Mesendoderm (in vitro differentiated cells): ENCODE results near the gene NPEPL1.

Experiments used
- DNase-seq: peaks from one replicate; pipeline ENCODE4 v3.0.0; 2013
- H2AK5ac ChIP-seq: 2 replicates; pipeline ENCODE4 v1.6.1; 2013; ENCODE audit warnings: low read length, inconsistent platforms
- H2BK120ac ChIP-seq: 2 replicates; pipeline ENCODE4 v1.6.1; 2013; ENCODE audit warnings: low read depth, mild to moderate bottlenecking, low read length, moderate library complexity, mixed read lengths
- H2BK15ac ChIP-seq: replicated peaks from 2 replicates; pipeline ENCODE4 v1.6.1; 2013; ENCODE audit warnings: low read depth, mild to moderate bottlenecking, moderate library complexity
- H2BK5ac ChIP-seq: 2 replicates; pipeline ENCODE4 v1.6.1; 2013; ENCODE audit warnings: low read length, inconsistent platforms
- H3K18ac ChIP-seq: 2 replicates; pipeline ENCODE4 v1.6.1; 2013; ENCODE audit warnings: mild to moderate bottlenecking, low read length, mixed read lengths
- H3K23ac ChIP-seq: one replicate; pipeline ENCODE4 v1.6.1; 2013; ENCODE audit warnings: low read length
- H3K27ac ChIP-seq: 2 replicates; pipeline ENCODE4 v1.5.1; 2013; ENCODE audit warnings: low read depth, mild to moderate bottlenecking, inconsistent platforms, low read length, moderate library complexity
- H3K27me3 ChIP-seq: 2 replicates; pipeline ENCODE4 v1.6.1; 2013; ENCODE audit warnings: low read length, control low read depth, mild to moderate bottlenecking, inconsistent platforms; ENCODE audit not compliant: insufficient read depth, poor library complexity
- H3K36me3 ChIP-seq: 2 replicates; pipeline ENCODE4 v1.6.1; 2013; ENCODE audit warnings: low read length, inconsistent platforms; ENCODE audit not compliant: control insufficient read depth, insufficient read depth
- H3K4ac ChIP-seq: one replicate; pipeline ENCODE4 v1.6.1; 2013; ENCODE audit warnings: low read depth, mild to moderate bottlenecking, low read length, moderate library complexity
- H3K4me1 ChIP-seq: 2 replicates; pipeline ENCODE4 v1.6.1; 2013; ENCODE audit warnings: low read depth, low read length, inconsistent platforms; ENCODE audit not compliant: control insufficient read depth
- H3K4me2 ChIP-seq: 2 replicates; pipeline ENCODE4 v1.6.1; 2013; ENCODE audit warnings: low read length
- H3K4me3 ChIP-seq: 2 replicates; pipeline ENCODE4 v1.5.1; 2013; ENCODE audit warnings: mild to moderate bottlenecking, low read length
- H3K56ac ChIP-seq: one replicate; pipeline ENCODE4 v1.6.1; 2013; ENCODE audit warnings: low read length
- H3K79me1 ChIP-seq: 2 replicates; pipeline ENCODE4 v1.6.1; 2013; ENCODE audit warnings: low read length, inconsistent platforms
- H3K79me2 ChIP-seq: 2 replicates; pipeline ENCODE4 v1.6.1; 2013; ENCODE audit warnings: mild to moderate bottlenecking, low read length; ENCODE audit not compliant: control insufficient read depth, insufficient read depth
- H3K9ac ChIP-seq: 2 replicates; pipeline ENCODE4 v1.6.1; 2013; ENCODE audit warnings: low read length, inconsistent platforms
- H4K5ac ChIP-seq: one replicate; pipeline ENCODE4 v1.6.1; 2013; ENCODE audit warnings: low read length
- H4K8ac ChIP-seq: one replicate; pipeline ENCODE4 v1.6.1; 2013; ENCODE audit warnings: low read depth, mild to moderate bottlenecking, control low read depth, low read length, moderate library complexity
- WGBS: extraction: QIAGEN DNeasy Blood & Tissue Kit; methylation state at CpG from one replicate; pipeline ENCODE4 v1.1.7; 2013; ENCODE audit warnings: low lambda C conversion rate, missing lambda C conversion rate; ENCODE audit not compliant: insufficient coverage; ENCODE audit errors: extremely low coverage; 5-methylcytosine and 5-hydroxymethylcytosine counted together

The NPEPL1 gene

DNA sequence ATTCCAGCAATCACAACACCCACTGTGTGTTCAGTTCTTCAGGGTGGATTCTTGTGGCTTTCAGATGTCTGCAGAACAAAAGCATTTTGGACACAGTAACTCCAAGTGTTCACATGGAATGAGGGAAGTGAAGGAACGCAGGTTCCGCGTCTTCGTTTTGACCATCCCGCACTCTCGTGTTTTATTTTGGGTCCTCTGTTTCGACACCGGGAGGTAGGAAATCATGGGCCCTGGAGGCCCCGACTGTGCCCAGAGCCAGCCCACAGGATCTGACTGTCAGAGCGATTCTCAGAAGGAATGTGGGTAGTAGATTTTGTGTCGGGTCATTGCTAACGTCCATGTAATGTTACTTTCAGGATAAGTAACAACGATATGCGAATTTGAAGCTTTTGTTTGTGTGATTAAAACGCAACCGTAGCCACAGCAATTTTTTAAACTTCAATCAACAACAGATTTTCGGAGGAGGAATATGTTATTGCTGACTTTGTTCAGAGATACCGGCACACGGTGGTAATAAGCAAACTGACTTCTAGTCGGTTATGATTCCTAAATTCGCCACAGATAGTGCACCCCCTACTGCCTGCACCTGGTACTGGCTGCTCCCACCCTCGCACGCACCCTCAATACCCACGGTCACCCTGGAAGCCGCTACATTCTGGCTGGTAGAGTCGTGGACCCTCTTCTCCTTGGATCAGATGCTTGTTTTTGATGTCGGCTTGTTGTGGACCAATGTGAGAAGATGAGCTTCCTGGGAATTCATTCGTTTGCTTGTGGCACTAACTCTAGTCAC, 10.5 kb downstream of the NPEPL1 start:
- H2BK5ac ChIP-seq, result no peak overlapping the region
- no peak overlapping the region for H3K23ac ChIP-seq
- no peak overlapping the region for H4K5ac ChIP-seq
- H3K4me3 ChIP-seq, result no peak overlapping the region
- no peak overlapping the region for H3K56ac ChIP-seq
- no peaks in the 10 kb centered on the region for H3K36me3 ChIP-seq
- H3K79me2 ChIP-seq, result no peaks in the 10 kb centered on the region
- no peak overlapping the region for H2AK5ac ChIP-seq
- WGBS, result no CpG with 5 or more reads among the region's 28 CpGs
- no peak overlapping the region for H3K18ac ChIP-seq
- H3K27me3 ChIP-seq, result no peaks in the 10 kb centered on the region
- DNase-seq, result no peak
- H2BK120ac ChIP-seq, result no peak overlapping the region
- H3K27ac ChIP-seq, result no peak overlapping the region
- no peak overlapping the region for H3K4ac ChIP-seq
- no peak overlapping the region for H2BK15ac ChIP-seq
- H4K8ac ChIP-seq, result no peak overlapping the region
- no peaks in the 10 kb centered on the region for H3K79me1 ChIP-seq
- no peak overlapping the region for H3K4me2 ChIP-seq
- H3K4me1 ChIP-seq, result no peaks in the 10 kb centered on the region
- no peak overlapping the region for H3K9ac ChIP-seq

DNA sequence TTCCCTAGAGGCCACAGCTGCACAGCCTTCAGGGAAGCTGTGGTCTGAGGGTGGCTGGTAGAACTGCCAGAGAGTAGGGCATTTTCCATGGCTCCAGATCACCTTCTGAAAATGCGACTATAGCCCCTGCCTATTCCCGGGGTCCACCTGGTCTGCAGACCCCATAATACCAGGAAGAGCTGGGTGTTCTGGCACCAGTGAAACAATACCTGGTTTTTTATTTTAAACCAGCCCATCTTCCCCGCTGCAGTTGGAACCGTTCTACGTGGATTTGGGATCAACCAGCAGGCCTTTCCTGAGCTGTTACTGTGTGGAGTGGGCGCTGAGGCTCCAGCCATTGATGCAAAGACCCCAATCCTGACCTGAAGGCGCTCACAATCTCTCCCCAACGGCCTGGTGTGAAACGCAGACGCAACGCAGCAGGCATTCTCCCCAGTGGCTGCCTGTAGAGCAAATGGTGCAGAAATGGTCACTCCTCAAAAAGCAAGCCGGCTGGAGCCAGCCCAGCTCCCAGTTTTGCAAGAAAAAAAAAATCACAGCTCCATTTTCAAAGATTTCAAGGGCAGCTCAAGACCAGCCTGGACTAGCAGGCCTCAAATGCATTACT, 11.3 kb downstream of the NPEPL1 start:
- no peaks in the 10 kb centered on the region for H3K79me2 ChIP-seq
- H4K5ac ChIP-seq, result no peak overlapping the region
- no peaks in the 10 kb centered on the region for H3K27me3 ChIP-seq
- no peak overlapping the region for H2BK5ac ChIP-seq
- H2AK5ac ChIP-seq, result no peak overlapping the region
- H3K56ac ChIP-seq, result no peak overlapping the region
- DNase-seq, result no peak
- no peaks in the 10 kb centered on the region for H3K36me3 ChIP-seq
- no peak overlapping the region for H3K27ac ChIP-seq
- no peak overlapping the region for H2BK120ac ChIP-seq
- no CpG with 5 or more reads among the region's 12 CpGs for WGBS
- no peak overlapping the region for H3K4me2 ChIP-seq
- H3K23ac ChIP-seq, result no peak overlapping the region
- H3K4me1 ChIP-seq, result no peaks in the 10 kb centered on the region
- no peak overlapping the region for H3K18ac ChIP-seq
- H3K79me1 ChIP-seq, result no peaks in the 10 kb centered on the region
- no peak overlapping the region for H3K4me3 ChIP-seq
- H2BK15ac ChIP-seq, result no peak overlapping the region
- H3K4ac ChIP-seq, result no peak overlapping the region
- H3K9ac ChIP-seq, result no peak overlapping the region
- no peak overlapping the region for H4K8ac ChIP-seq

DNA sequence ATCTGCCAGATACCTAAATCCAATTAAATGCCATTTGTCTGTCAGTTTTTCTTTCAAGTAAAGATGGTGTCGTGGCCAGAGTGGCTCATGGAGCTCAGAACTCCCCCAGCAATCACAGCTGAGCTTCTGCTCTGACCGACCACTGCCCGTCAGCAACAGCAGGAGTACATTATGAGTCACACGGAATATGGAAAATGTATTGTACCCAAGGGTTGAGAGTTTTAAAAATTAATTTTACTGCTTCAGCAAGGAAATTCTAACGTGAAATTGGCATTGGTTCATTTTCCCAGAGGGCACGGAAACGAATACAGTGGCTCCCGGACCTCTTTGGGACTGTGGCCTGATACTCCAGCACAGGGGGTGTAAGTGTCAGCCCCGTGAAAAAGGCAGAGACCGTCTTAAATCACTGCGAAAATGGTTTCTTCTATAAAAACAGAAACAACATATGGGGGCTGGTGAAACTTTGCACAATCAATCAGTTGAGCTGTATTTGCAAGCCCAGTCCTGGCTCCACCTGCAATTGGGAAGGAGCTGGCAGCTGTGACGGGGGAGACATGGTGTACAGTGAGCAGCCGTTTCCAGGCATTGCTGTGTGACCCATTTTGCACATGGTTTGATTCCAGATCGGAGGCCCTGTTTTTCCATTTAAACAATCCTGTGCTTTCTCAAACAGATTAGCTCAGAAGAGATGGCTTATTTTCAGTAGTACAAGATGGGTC, 12.8 kb downstream of the NPEPL1 start:
- H3K56ac ChIP-seq, result no peak overlapping the region

DNA sequence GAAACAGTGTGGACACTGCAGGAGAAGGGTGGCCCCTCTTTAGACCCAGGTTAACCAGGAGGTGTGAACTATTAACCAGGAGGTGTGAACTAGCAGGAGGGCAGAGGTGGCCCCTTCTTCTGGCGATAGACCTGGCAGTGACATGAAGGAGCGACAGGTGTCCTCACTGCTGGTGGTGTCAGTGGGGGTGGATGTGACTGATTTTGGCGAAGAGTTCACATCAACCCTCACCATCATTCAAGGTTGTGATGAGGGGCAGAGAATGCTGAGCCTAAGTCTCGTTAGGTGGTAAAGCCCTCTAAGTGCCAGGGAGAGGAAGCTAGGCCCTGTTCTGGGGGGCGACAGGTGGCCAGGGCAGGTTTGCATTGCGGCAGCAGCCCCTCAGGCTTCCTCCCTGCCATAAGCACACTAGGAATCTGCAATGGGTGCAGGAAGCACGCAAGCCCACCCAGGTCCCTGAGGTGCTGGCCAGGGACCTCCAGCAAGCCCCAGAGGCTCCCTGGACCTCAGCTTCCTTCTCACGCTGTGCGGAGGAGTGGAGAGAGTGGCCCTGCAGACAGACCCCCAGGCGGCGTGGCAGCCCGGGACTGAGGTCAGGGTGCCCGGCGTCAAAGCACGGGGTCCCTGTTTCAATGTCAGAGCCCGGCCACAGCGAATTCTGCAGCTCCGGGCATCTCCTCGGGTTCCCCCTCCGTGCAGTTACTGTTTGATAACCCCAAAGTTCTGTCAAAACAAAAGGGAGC, 13.7 kb downstream of the NPEPL1 start:
- H3K23ac ChIP-seq, result no peak overlapping the region
- H3K4me2 ChIP-seq, result no peak overlapping the region
- no peak overlapping the region for H3K4ac ChIP-seq
- no peaks in the 10 kb centered on the region for H3K79me1 ChIP-seq
- no peak overlapping the region for H4K5ac ChIP-seq
- H3K27me3 ChIP-seq, result no peaks in the 10 kb centered on the region
- DNase-seq, result no peak
- no peaks in the 10 kb centered on the region for H3K79me2 ChIP-seq
- no peak overlapping the region for H2BK5ac ChIP-seq
- H4K8ac ChIP-seq, result no peak overlapping the region
- H3K4me3 ChIP-seq, result no peak overlapping the region
- H3K36me3 ChIP-seq, result no peaks in the 10 kb centered on the region
- H3K4me1 ChIP-seq, result no peaks in the 10 kb centered on the region
- H2AK5ac ChIP-seq, result no peak overlapping the region
- H3K9ac ChIP-seq, result no peak overlapping the region
- WGBS, result no CpG with 5 or more reads among the region's 20 CpGs
- H2BK15ac ChIP-seq, result no peak overlapping the region
- no peak overlapping the region for H3K27ac ChIP-seq
- no peak overlapping the region for H3K56ac ChIP-seq
- H2BK120ac ChIP-seq, result no peak overlapping the region
- no peak overlapping the region for H3K18ac ChIP-seq

More for the DNA sequence above, 12.8 kb downstream of the NPEPL1 start:
- Histone ChIP-seq H2BK15ac (no peak overlapping the region), H3K4me2 (no peak overlapping the region), H3K4me1 (no peaks in the 10 kb centered on the region), H3K9ac (no peak overlapping the region), H3K4ac (no peak overlapping the region), H3K36me3 (no peaks in the 10 kb centered on the region), H2BK120ac (no peak overlapping the region), H2BK5ac (no peak overlapping the region), H3K4me3 (no peak overlapping the region), H3K79me2 (no peaks in the 10 kb centered on the region), H3K18ac (no peak overlapping the region), H4K8ac (no peak overlapping the region), H3K23ac (no peak overlapping the region), H3K27me3 (no peaks in the 10 kb centered on the region), H3K27ac (no peak overlapping the region), H4K5ac (no peak overlapping the region), H3K79me1 (no peaks in the 10 kb centered on the region), H2AK5ac (no peak overlapping the region)
- DNase-seq, result no peak
- no CpG with 5 or more reads among the region's 14 CpGs for WGBS

DNA sequence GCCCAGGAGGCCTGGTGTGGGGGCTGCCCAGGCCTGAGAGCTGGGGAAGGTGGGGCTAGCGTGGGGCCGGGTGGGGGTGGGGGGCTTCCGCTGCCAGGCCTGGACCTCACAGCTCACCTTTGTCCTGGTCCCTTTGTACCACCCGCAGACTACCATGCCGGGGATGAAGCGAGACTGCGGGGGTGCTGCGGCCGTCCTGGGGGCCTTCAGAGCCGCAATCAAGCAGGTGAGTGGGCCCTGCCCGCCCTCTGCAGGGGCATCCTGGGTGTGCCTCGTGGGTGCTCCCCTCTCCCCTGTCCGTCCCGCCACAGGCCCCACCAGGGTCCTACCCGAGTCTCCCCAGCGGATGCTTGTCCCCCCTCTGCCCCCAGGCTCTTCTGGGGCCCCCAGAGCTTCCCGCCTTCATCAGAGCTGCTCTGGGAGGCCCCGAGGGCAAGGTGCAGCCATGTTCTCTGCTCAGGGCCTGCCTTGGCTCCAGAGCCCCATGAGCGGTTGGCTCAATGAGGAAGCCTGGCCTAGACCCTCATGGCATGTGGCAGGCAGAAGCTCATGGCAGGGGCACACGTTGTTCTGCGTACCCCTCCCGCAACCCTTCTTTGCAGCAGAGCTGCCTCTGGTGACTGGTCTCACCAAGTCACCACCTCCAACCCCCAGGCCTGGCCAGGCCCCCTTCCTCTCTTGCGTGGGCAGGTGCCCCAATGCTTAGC, 14.5 kb downstream of the NPEPL1 start:
- no peak overlapping the region for H3K23ac ChIP-seq
- H2BK15ac ChIP-seq, result no peak overlapping the region
- no peak overlapping the region for H3K9ac ChIP-seq
- no peak overlapping the region for H2AK5ac ChIP-seq
- no peak overlapping the region for H3K4me3 ChIP-seq
- no peak overlapping the region for H3K56ac ChIP-seq
- no peaks in the 10 kb centered on the region for H3K79me2 ChIP-seq
- H4K8ac ChIP-seq, result no peak overlapping the region
- H3K4me2 ChIP-seq, result no peak overlapping the region
- WGBS, result no CpG with 5 or more reads among the region's 23 CpGs
- no peaks in the 10 kb centered on the region for H3K4me1 ChIP-seq
- H3K18ac ChIP-seq, result no peak overlapping the region
- H4K5ac ChIP-seq, result no peak overlapping the region
- H3K79me1 ChIP-seq, result no peaks in the 10 kb centered on the region
- H3K27ac ChIP-seq, result no peak overlapping the region
- no peak overlapping the region for H2BK120ac ChIP-seq
- DNase-seq, result no peak
- no peak overlapping the region for H3K4ac ChIP-seq
- H3K36me3 ChIP-seq, result no peaks in the 10 kb centered on the region
- H2BK5ac ChIP-seq, result no peak overlapping the region
- H3K27me3 ChIP-seq, result no peaks in the 10 kb centered on the region
